ENCODE results near the gene ABCA10. TPM values are rescaled to one million over a fixed set of nuclear protein-coding genes. Genes with fewer than 3 reads are reported as not detected.

Gene ABCA10
- total and polyA plus RNA-seq, 2 donors (not counting 1 experiment from before 2014, with no cell fraction given) = 0.55 to 1.9 TPM

- no peak for DNase-seq
- no peak overlapping the region for H3K4me3 Mint-ChIP-seq
- H3K4me1 Mint-ChIP-seq = no peaks in the 10 kb centered on the region
- intact Hi-C loops (cut with micrococcal nuclease) = loop anchor here (5.0 kb wide), 2 partner anchors 713 to 778 kb away; no protein-coding TSS in a partner anchor
- Histone ChIP-seq H3K9ac (ENCODE audit: low read length) (no peak overlapping the region), H4K20me1 (ENCODE audit: control insufficient read depth, insufficient read depth, low read length, poor library complexity, severe bottlenecking) (no peaks in the 10 kb centered on the region), H3K79me2 (ENCODE audit: control insufficient read depth, insufficient read depth, low read length) (no peaks in the 10 kb centered on the region), H3K4me3 (ENCODE audit: control extremely low read depth in 1 of 5, extremely low read depth in 1 of 5, insufficient read depth in 1 of 5, low read depth in 2 of 5, low read length in 4 of 5) (no peak overlapping the region), H2AFZ (ENCODE audit: insufficient read depth, low read depth, low read length, poor library complexity, severe bottlenecking) (no peak overlapping the region), H3K27me3 (replicated peaks in 1 of 4; ENCODE audit: control extremely low read depth in 1 of 4, control insufficient read depth in 3 of 4, insufficient read depth in 4 of 4, low read length in 3 of 4) (no peaks in the 10 kb centered on the region), H3K36me3 (replicated peaks in 1 of 2; ENCODE audit: control extremely low read depth in 1 of 2, control insufficient read depth in 1 of 2, extremely low read depth in 1 of 2, insufficient read depth in 2 of 2, low read length in 1 of 2) (no peaks in the 10 kb centered on the region), H3K27ac (ENCODE audit: low read length in 2 of 2) (no peak overlapping the region), H3K4me2 (replicated peaks; ENCODE audit: low read depth, low read length, poor library complexity, severe bottlenecking) (no peak overlapping the region), H3K4me1 (ENCODE audit: control insufficient read depth in 2 of 2, insufficient read depth in 2 of 2, low read length in 2 of 2) (no peaks in the 10 kb centered on the region), H3K9me3 (ENCODE audit: control extremely low read depth in 1 of 3, control insufficient read depth in 2 of 3, insufficient read depth in 1 of 3, low read length in 2 of 3) (no peaks in the 10 kb centered on the region)
- WGBS (ENCODE audit: insufficient coverage) = no CpG with 5 or more reads among the region's 2 CpGs
- ChIA-PET POLR2A (no interaction called here), CTCF (interaction anchor here (0.7 to 8.1 kb wide), 6 partner anchors 8 to 729 kb away, joined by 3 to 95 read pairs (median 5); no protein-coding TSS in a partner anchor)
- ATAC-seq (ENCODE audit: low read depth) = no peak
- TF ChIP-seq CTCF (IDR thresholded peaks at IDR 0.05) (no peak), EZH2 (IDR thresholded peaks at IDR 0.05; ENCODE audit: borderline replicate concordance, insufficient read depth, low read depth, low read length, poor library complexity, severe bottlenecking) (no peak)
- H3K27me3 Mint-ChIP-seq = no peaks in the 10 kb centered on the region
- H3K27ac Mint-ChIP-seq = no peak overlapping the region
- no peaks in the 10 kb centered on the region for H3K9me3 Mint-ChIP-seq (ENCODE audit: insufficient read depth)
Observed at GRCh38 chr17:69245617-69246016, 17.0 kb upstream of the ABCA10 start.

GRCh38 chr17:69239611-69240600, 11.3 kb upstream of the ABCA10 start:
- CTCF ChIA-PET = interaction anchor here (0.6 to 4.1 kb wide), 7 partner anchors 8 to 706 kb away, joined by 3 to 51 read pairs (median 10); no protein-coding TSS in a partner anchor
- DNase-seq = no peak
- POLR2A ChIA-PET = no interaction called here
- no peak for ATAC-seq (ENCODE audit: low read depth)
- Histone ChIP-seq H3K9me3 (ENCODE audit: control extremely low read depth in 1 of 3, control insufficient read depth in 2 of 3, insufficient read depth in 1 of 3, low read length in 2 of 3) (no peaks in the 10 kb centered on the region), H3K27me3 (replicated peaks in 1 of 4; ENCODE audit: control extremely low read depth in 1 of 4, control insufficient read depth in 3 of 4, insufficient read depth in 4 of 4, low read length in 3 of 4) (no peaks in the 10 kb centered on the region), H3K79me2 (ENCODE audit: control insufficient read depth, insufficient read depth, low read length) (no peaks in the 10 kb centered on the region), H3K4me3 (ENCODE audit: control extremely low read depth in 1 of 5, extremely low read depth in 1 of 5, insufficient read depth in 1 of 5, low read depth in 2 of 5, low read length in 4 of 5) (no peak overlapping the region), H4K20me1 (ENCODE audit: control insufficient read depth, insufficient read depth, low read length, poor library complexity, severe bottlenecking) (no peaks in the 10 kb centered on the region), H3K9ac (ENCODE audit: low read length) (no peak overlapping the region), H3K4me2 (replicated peaks; ENCODE audit: low read depth, low read length, poor library complexity, severe bottlenecking) (no peak overlapping the region), H3K36me3 (replicated peaks in 1 of 2; ENCODE audit: control extremely low read depth in 1 of 2, control insufficient read depth in 1 of 2, extremely low read depth in 1 of 2, insufficient read depth in 2 of 2, low read length in 1 of 2) (no peaks in the 10 kb centered on the region), H3K4me1 (ENCODE audit: control insufficient read depth in 2 of 2, insufficient read depth in 2 of 2, low read length in 2 of 2) (peaks cover 0 to 4% of the 10 kb centered on the region in 2 donors), H2AFZ (ENCODE audit: insufficient read depth, low read depth, low read length, poor library complexity, severe bottlenecking) (no peak overlapping the region), H3K27ac (ENCODE audit: low read length in 2 of 2) (no peak overlapping the region)
- TF ChIP-seq CTCF (IDR thresholded peaks at IDR 0.05) (no peak), EZH2 (IDR thresholded peaks at IDR 0.05; ENCODE audit: borderline replicate concordance, insufficient read depth, low read depth, low read length, poor library complexity, severe bottlenecking) (no peak)
- Mint-ChIP-seq H3K4me3 (no peak overlapping the region), H3K9me3 (ENCODE audit: insufficient read depth) (no peaks in the 10 kb centered on the region), H3K4me1 (peaks cover 4% of the 10 kb centered on the region), H3K27me3 (no peaks in the 10 kb centered on the region), H3K27ac (no peak overlapping the region)
- 100% methylated on average over 4 of the region's 8 CpGs for WGBS (ENCODE audit: insufficient coverage)
- intact Hi-C loops (cut with micrococcal nuclease) = loop anchor here (5.0 to 10.0 kb wide), 2 partner anchors 265 to 703 kb away; no protein-coding TSS in a partner anchor
